ENCODE results near the gene THAP8.

THAP8 gene

GRCh38 chr19:36084231-36085009 lies 30.3 kb upstream of the THAP8 start:
- H3K4me1 ChIP-seq (ENCODE audit: insufficient read depth, low read length, poor library complexity, severe bottlenecking): no peaks in the 10 kb centered on the region
- peaks cover 86% of the 10 kb centered on the region; the same call in 1 of the 2 replicates for H3K36me3 ChIP-seq (ENCODE audit: insufficient read depth, low read length)
- no peaks in the 10 kb centered on the region for H3K9me2 ChIP-seq (replicated peaks; ENCODE audit: low read depth, low read length)
- H4K20me1 ChIP-seq (ENCODE audit: insufficient read depth, low read length, poor library complexity, severe bottlenecking): no peaks in the 10 kb centered on the region
- H3K4me3 ChIP-seq (ENCODE audit: low read length, poor library complexity, severe bottlenecking): no peak overlapping the region
- TF ChIP-seq CTCF (conservative IDR thresholded peaks at IDR 0.05; ENCODE audit: low read length) (no peak), EZH2phosphoT487 (IDR thresholded peaks at IDR 0.05; ENCODE audit: borderline replicate concordance) (no peak)
- no peaks in the 10 kb centered on the region for H3K9me3 ChIP-seq (ENCODE audit: insufficient read depth, low read depth, low read length)
- H2AFZ ChIP-seq (ENCODE audit: low read length): no peak overlapping the region
- H3K27me3 ChIP-seq (ENCODE audit: insufficient read depth, low read length, poor library complexity, severe bottlenecking): no peaks in the 10 kb centered on the region
- no peaks in the 10 kb centered on the region for H3F3A ChIP-seq (ENCODE audit: low read depth)
- H3K4me2 ChIP-seq (ENCODE audit: low read depth, low read length, poor library complexity, severe bottlenecking): no peak overlapping the region
- H3K9ac ChIP-seq (ENCODE audit: low read depth, low read length, poor library complexity, severe bottlenecking): no peak overlapping the region
- H3K79me2 ChIP-seq (ENCODE audit: insufficient read depth, low read length): no peaks in the 10 kb centered on the region

DNA sequence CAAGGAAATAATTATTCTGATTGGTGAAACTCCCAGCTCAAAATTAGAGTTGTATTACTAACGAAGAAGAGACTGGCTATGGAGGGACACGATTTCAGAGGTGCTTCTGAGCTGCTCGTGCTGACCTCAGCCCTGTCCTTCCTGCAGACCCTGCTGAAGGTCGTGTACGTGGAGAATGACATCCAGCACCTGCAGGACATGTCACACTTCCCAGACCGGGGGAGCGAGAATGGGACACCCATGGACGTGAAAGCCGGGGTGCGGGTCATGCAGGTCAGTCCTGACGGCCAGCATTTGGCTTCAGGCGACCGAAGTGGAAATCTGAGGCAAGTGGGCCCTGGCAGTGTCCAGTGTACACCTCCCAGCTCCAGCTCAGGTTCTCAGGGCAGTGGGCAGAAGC lies 28.8 kb upstream of the THAP8 start:
- Histone ChIP-seq H3K9me3 (ENCODE audit: insufficient read depth, low read depth, low read length) (no peaks in the 10 kb centered on the region), H3K36me3 (ENCODE audit: insufficient read depth, low read length) (peaks cover 80% of the 10 kb centered on the region; the same call in 1 of the 2 replicates)

DNA sequence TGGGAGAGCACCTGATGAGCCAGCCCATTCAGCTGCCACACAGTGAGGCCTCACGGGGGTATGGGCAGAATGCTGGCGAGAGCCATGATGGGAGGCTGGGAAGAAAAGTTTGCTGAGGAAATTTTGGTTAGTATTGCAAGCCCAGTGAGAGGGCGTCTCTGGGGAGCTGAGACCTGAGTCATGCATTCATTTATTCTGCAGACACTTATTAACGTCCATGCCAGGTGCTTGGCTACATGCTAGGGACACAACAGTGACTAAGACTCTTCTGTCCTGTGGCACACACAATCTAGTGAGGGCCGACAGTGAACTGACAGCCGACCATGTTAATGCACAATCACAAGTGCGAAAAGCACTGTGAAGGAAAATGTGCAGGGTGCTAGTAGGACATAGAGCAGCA lies 27.8 kb upstream of the THAP8 start:
- Histone ChIP-seq H4K20me1 (ENCODE audit: insufficient read depth, low read length, poor library complexity, severe bottlenecking) (no peaks in the 10 kb centered on the region), H3K79me2 (ENCODE audit: insufficient read depth, low read length) (no peaks in the 10 kb centered on the region), H3K9me2 (replicated peaks; ENCODE audit: low read depth, low read length) (no peaks in the 10 kb centered on the region), H3F3A (ENCODE audit: low read depth) (no peaks in the 10 kb centered on the region), H3K27me3 (ENCODE audit: insufficient read depth, low read length, poor library complexity, severe bottlenecking) (no peaks in the 10 kb centered on the region), H3K9ac (ENCODE audit: low read depth, low read length, poor library complexity, severe bottlenecking) (no peak overlapping the region), H3K4me1 (ENCODE audit: insufficient read depth, low read length, poor library complexity, severe bottlenecking) (no peaks in the 10 kb centered on the region), H2AFZ (ENCODE audit: low read length) (no peak overlapping the region), H3K9me3 (ENCODE audit: insufficient read depth, low read depth, low read length) (no peaks in the 10 kb centered on the region), H3K36me3 (ENCODE audit: insufficient read depth, low read length) (peaks cover 79% of the 10 kb centered on the region; the same call in 1 of the 2 replicates), H3K4me2 (ENCODE audit: low read depth, low read length, poor library complexity, severe bottlenecking) (no peak overlapping the region), H3K4me3 (ENCODE audit: low read length, poor library complexity, severe bottlenecking) (no peak overlapping the region)
- TF ChIP-seq EZH2phosphoT487 (IDR thresholded peaks at IDR 0.05; ENCODE audit: borderline replicate concordance) (no peak), CTCF (conservative IDR thresholded peaks at IDR 0.05; ENCODE audit: low read length) (no peak)

More for the DNA sequence above, 28.8 kb upstream of the THAP8 start:
- H3K9ac ChIP-seq (ENCODE audit: low read depth, low read length, poor library complexity, severe bottlenecking): no peak overlapping the region
- no peak overlapping the region for H2AFZ ChIP-seq (ENCODE audit: low read length)
- no peaks in the 10 kb centered on the region for H3F3A ChIP-seq (ENCODE audit: low read depth)
- H3K4me1 ChIP-seq (ENCODE audit: insufficient read depth, low read length, poor library complexity, severe bottlenecking): no peaks in the 10 kb centered on the region
- no peaks in the 10 kb centered on the region for H3K27me3 ChIP-seq (ENCODE audit: insufficient read depth, low read length, poor library complexity, severe bottlenecking)
- no peaks in the 10 kb centered on the region for H4K20me1 ChIP-seq (ENCODE audit: insufficient read depth, low read length, poor library complexity, severe bottlenecking)
- H3K4me3 ChIP-seq (ENCODE audit: low read length, poor library complexity, severe bottlenecking): no peak overlapping the region
- no peaks in the 10 kb centered on the region for H3K79me2 ChIP-seq (ENCODE audit: insufficient read depth, low read length)
- H3K4me2 ChIP-seq (ENCODE audit: low read depth, low read length, poor library complexity, severe bottlenecking): no peak overlapping the region
- no peaks in the 10 kb centered on the region for H3K9me2 ChIP-seq (replicated peaks; ENCODE audit: low read depth, low read length)
- TF ChIP-seq CTCF (conservative IDR thresholded peaks at IDR 0.05; ENCODE audit: low read length): no peak
- TF ChIP-seq EZH2phosphoT487 (IDR thresholded peaks at IDR 0.05; ENCODE audit: borderline replicate concordance): no peak

Data from Loucy (cell line).